ENCODE data around the gene NIBAN1.
"Not testable (repeated sequence)": the region's sequence is repeated elsewhere in the genome, so short reads cannot be mapped to it uniquely, and the experiment has no call there.

Gene NIBAN1

GRCh38 chr1:184972315-184973055, 1.8 kb downstream of the NIBAN1 start:
- no peak for DNase-seq

GRCh38 chr1:184971522-184972265, 2.6 kb downstream of the NIBAN1 start:
- DNase-seq, result no peak

- no peak for DNase-seq
Observed at GRCh38 chr1:184970691-184971161, 3.6 kb downstream of the NIBAN1 start.

- no peak for DNase-seq
Observed at GRCh38 chr1:184966989-184967388, 7.3 kb downstream of the NIBAN1 start.

GRCh38 chr1:184965944-184966860, 8.1 kb downstream of the NIBAN1 start:
- no peak for DNase-seq

GRCh38 chr1:184965439-184965838, 8.9 kb downstream of the NIBAN1 start:
- DNase-seq, result no peak

GRCh38 chr1:184959626-184960025, 14.7 kb downstream of the NIBAN1 start:
- no peak for DNase-seq

GRCh38 chr1:184958554-184959353, 15.6 kb downstream of the NIBAN1 start:
- DNase-seq, result no peak

- DNase-seq, result not testable (repeated sequence)
Observed at GRCh38 chr1:184957901-184958300, 16.4 kb downstream of the NIBAN1 start.

- DNase-seq, result no peak
Observed at GRCh38 chr1:184956999-184957700, 17.2 kb downstream of the NIBAN1 start.

- no peak for DNase-seq
Observed at GRCh38 chr1:184954232-184954995, 19.9 kb downstream of the NIBAN1 start.

- no peak for DNase-seq
Observed at GRCh38 chr1:184953600-184954219, 20.6 kb downstream of the NIBAN1 start.

GRCh38 chr1:184952428-184952827, 21.9 kb downstream of the NIBAN1 start:
- no peak for DNase-seq

GRCh38 chr1:184951788-184952187, 22.5 kb downstream of the NIBAN1 start:
- no peak for DNase-seq

GRCh38 chr1:184950906-184951305, 23.4 kb downstream of the NIBAN1 start:
- DNase-seq, result no peak

- DNase-seq, result no peak
Observed at GRCh38 chr1:184950227-184950626, 24.1 kb downstream of the NIBAN1 start.

GRCh38 chr1:184947497-184948256, 26.6 kb downstream of the NIBAN1 start:
- DNase-seq, result no peak

- no peak for DNase-seq
Observed at GRCh38 chr1:184945678-184946412, 28.5 kb downstream of the NIBAN1 start.

GRCh38 chr1:184945029-184945428, 29.3 kb downstream of the NIBAN1 start:
- no peak for DNase-seq
